Smooth muscle cell (in vitro differentiated cells): ENCODE data around the gene OR2A14. TPM values are rescaled to one million over a fixed set of nuclear protein-coding genes. Genes with fewer than 3 reads are reported as not detected.

Experiments
- DNase-seq: peaks from one replicate; lab custom pipeline; 2025; ENCODE audit not compliant: unreplicated experiment; lab: John Stamatoyannopoulos, UW
- H2AFZ ChIP-seq: fragments of 200-600 bp; sonication (generic); 2 replicates; pipeline ENCODE4 v1.6.0; 2016; ENCODE audit warnings: antibody characterized with exemption, low read depth, mild to moderate bottlenecking
- H3F3A ChIP-seq: fragments of 200-600 bp; sonication (generic); 2 replicates; pipeline ENCODE4 v1.6.0; 2017; ENCODE audit warnings: antibody characterized with exemption, low read depth
- H3K27ac ChIP-seq: fragments of 200-600 bp; sonication (generic); 2 replicates; pipeline ENCODE4 v1.5.1; 2016; ENCODE audit warnings: low read depth, mild to moderate bottlenecking
- H3K27me3 ChIP-seq: fragments of 200-600 bp; sonication (generic); 2 replicates; pipeline ENCODE4 v1.6.1; 2016; ENCODE audit warnings: low read depth, mild to moderate bottlenecking
- H3K36me3 ChIP-seq: fragments of 200-600 bp; sonication (generic); 2 replicates; pipeline ENCODE4 v1.5.1; 2016; ENCODE audit warnings: low read depth
- H3K4me1 ChIP-seq: fragments of 200-600 bp; sonication (generic); 2 replicates; pipeline ENCODE4 v1.5.1; 2016; ENCODE audit warnings: low read depth
- H3K4me2 ChIP-seq: fragments of 200-600 bp; sonication (generic); 2 replicates; pipeline ENCODE4 v1.6.0; 2016; ENCODE audit warnings: mild to moderate bottlenecking
- H3K4me3 ChIP-seq: fragments of 200-600 bp; sonication (generic); 2 replicates; pipeline ENCODE4 v1.5.1; 2016; ENCODE audit warnings: mild to moderate bottlenecking
- H3K79me2 ChIP-seq: fragments of 200-600 bp; sonication (generic); 2 replicates; pipeline ENCODE4 v1.6.0; 2016; ENCODE audit warnings: low read depth, mild to moderate bottlenecking
- H3K9ac ChIP-seq: fragments of 200-600 bp; sonication (generic); 2 replicates; pipeline ENCODE4 v1.6.0; 2016; ENCODE audit warnings: low read depth
- H3K9me3 ChIP-seq: fragments of 200-600 bp; sonication (generic); replicated peaks from 2 replicates; pipeline ENCODE4 v1.5.1; 2016; ENCODE audit warnings: low read depth
- H4K20me1 ChIP-seq: fragments of 200-600 bp; sonication (generic); 2 replicates; pipeline ENCODE4 v1.6.0; 2016; ENCODE audit warnings: low read depth
- WGBS: methylation state at CpG from one replicate; pipeline ENCODE4 v1.1.7; 2016; ENCODE audit warnings: low lambda C conversion rate; 5-methylcytosine and 5-hydroxymethylcytosine counted together
- polyA plus RNA-seq: library from polyadenylated mRNA; unstranded; fragments of >200 nt; fragmentation: Nextera tagmentation; extraction: Ambion mirVana; gene quantifications from 2 replicates; pipeline ENCODE4 v1.2.1, GENCODE V29; 2016
- total RNA-seq: library from RNA; depleted of rRNA; stranded (reverse); fragments of >200 nt; gene quantifications from 2 replicates; pipeline ENCODE4 v1.2.3, GENCODE V29; 2014
- TF ChIP-seq, protein P1 (sequence below): fragments of 200-600 bp; sonication (generic); IDR thresholded peaks from 2 replicates; pipeline ENCODE4 v1.5.1; 2017; ENCODE audit warnings: borderline replicate concordance, mild to moderate bottlenecking, antibody characterized with exemption; ENCODE audit not compliant: insufficient read depth, poor library complexity, severe bottlenecking

OR2A14 gene
- total and polyA plus RNA-seq, 2 experiments from 2014 or later: not detected

DNA sequence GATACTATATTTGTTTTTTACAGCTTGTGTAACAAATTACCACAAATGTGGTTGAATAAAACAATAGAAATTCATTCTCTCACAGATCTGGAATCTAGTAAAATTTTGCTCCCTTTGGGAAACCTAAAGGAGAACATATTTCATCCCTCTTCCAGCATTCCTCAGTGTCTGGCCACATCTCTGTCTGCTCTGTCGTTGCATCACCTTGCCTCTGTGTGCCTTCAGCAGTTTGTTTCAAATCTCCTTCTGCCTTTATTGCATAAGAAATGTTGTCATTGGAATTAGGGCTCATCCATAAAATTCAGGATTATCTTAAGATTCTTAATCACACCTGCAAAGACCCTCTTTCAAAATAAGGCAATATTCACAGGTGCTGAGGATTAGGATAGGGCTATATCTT lies 14.5 kb downstream of the OR2A14 start:
- H3K9me3 ChIP-seq: no peaks in the 10 kb centered on the region
- H3K9ac ChIP-seq: no peak overlapping the region
- no peaks in the 10 kb centered on the region for H4K20me1 ChIP-seq
- no peaks in the 10 kb centered on the region for H3K4me1 ChIP-seq
- DNase-seq: no peak
- H3F3A ChIP-seq: no peaks in the 10 kb centered on the region
- H3K27me3 ChIP-seq: peaks cover 3% of the 10 kb centered on the region
- no peak overlapping the region for H3K27ac ChIP-seq
- no peak overlapping the region for H3K4me2 ChIP-seq
- H3K79me2 ChIP-seq: no peaks in the 10 kb centered on the region
- H2AFZ ChIP-seq: no peak overlapping the region
- TF ChIP-seq, protein P1, sequence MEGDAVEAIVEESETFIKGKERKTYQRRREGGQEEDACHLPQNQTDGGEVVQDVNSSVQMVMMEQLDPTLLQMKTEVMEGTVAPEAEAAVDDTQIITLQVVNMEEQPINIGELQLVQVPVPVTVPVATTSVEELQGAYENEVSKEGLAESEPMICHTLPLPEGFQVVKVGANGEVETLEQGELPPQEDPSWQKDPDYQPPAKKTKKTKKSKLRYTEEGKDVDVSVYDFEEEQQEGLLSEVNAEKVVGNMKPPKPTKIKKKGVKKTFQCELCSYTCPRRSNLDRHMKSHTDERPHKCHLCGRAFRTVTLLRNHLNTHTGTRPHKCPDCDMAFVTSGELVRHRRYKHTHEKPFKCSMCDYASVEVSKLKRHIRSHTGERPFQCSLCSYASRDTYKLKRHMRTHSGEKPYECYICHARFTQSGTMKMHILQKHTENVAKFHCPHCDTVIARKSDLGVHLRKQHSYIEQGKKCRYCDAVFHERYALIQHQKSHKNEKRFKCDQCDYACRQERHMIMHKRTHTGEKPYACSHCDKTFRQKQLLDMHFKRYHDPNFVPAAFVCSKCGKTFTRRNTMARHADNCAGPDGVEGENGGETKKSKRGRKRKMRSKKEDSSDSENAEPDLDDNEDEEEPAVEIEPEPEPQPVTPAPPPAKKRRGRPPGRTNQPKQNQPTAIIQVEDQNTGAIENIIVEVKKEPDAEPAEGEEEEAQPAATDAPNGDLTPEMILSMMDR: no peak
- no peak overlapping the region for H3K4me3 ChIP-seq
- 61% methylated on average over 1 of the region's 1 CpG for WGBS
- no peaks in the 10 kb centered on the region for H3K36me3 ChIP-seq

DNA sequence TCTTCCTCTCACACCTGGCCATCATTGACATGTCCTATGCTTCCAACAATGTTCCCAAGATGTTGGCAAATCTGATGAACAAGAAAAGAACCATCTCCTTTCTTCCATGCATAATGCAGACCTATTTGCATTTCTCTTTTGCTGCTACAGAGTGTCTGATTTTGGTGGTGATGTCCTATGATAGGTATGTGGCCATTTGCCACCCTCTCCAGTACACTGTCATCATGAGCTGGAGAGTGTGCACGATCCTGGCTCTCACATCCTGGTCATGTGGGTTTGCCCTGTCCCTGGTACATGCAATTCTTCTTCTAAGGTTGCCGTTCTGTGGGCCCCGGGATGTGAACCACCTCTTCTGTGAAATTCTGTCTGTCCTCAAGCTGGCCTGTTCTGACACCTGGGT lies 19.2 kb downstream of the OR2A14 start:
- Histone ChIP-seq H3K79me2 (no peaks in the 10 kb centered on the region), H3K4me3 (no peak overlapping the region), H3K27me3 (no peaks in the 10 kb centered on the region), H2AFZ (no peak overlapping the region), H3K27ac (no peak overlapping the region), H3K4me2 (no peak overlapping the region), H3K9ac (no peak overlapping the region), H3K9me3 (no peaks in the 10 kb centered on the region), H4K20me1 (no peaks in the 10 kb centered on the region), H3K36me3 (no peaks in the 10 kb centered on the region), H3F3A (no peaks in the 10 kb centered on the region), H3K4me1 (no peaks in the 10 kb centered on the region)
- no peak for DNase-seq
- WGBS: 81% methylated on average over 3 of the region's 3 CpGs
- TF ChIP-seq, protein P1: no peak

DNA sequence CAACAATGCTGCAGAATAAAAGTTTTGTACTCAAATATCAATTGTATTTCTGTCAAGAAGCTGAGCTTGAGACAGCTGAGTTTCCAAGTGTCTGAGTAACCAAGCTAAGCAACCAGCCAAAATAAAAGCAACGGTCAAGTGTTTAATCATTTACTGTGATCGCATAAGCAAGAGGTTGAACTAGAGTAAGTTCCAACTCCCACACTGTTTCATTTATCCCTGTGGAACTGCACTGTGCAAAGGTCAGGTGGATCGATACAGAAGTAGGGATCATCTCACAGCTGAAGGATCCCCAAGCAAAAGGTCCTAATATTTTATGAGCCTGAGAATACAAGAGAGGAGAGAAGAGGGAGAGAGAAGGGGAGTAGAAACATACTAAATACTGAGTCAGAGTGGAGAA lies 21.4 kb downstream of the OR2A14 start:
- Histone ChIP-seq H2AFZ (no peak overlapping the region), H3K9me3 (peaks cover 5% of the 10 kb centered on the region), H3K27me3 (no peaks in the 10 kb centered on the region), H3K27ac (no peak overlapping the region), H3F3A (no peaks in the 10 kb centered on the region), H3K4me1 (no peaks in the 10 kb centered on the region), H3K4me3 (no peak overlapping the region), H4K20me1 (no peaks in the 10 kb centered on the region), H3K79me2 (no peaks in the 10 kb centered on the region), H3K36me3 (peaks cover 3% of the 10 kb centered on the region), H3K4me2 (no peak overlapping the region), H3K9ac (no peak overlapping the region)
- WGBS: 95% methylated on average over 3 of the region's 3 CpGs
- DNase-seq: no peak
- TF ChIP-seq, protein P1: no peak

DNA sequence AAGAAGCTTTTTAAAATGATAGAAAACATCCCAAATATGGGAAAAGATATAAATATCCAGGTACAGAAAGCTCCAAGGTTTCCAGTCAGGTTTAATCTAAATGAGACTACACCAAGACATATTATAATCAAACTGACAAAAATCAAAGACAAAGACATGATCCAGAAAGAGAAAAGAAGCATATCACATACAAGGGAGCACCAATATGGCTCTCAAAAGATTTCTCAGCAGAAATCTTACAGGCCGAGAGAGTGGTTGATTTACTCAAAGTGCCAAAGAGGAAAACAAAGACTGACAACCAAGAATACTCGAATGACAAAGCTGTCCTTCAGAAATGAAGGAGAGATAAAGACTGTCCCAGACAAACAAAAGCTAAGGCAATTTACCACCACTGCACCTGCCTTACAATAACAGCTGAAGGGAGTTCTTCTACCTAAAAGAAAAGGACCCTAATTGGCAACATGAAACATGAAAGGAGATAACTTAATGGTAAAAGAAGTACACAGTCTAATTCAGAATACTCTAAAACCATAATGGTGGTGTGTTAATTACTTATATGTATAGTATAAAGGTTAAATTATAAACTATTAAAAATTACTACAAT lies 25.4 kb downstream of the OR2A14 start:
- H3K9me3 ChIP-seq: peaks cover 17% of the 10 kb centered on the region
- H2AFZ ChIP-seq: no peak overlapping the region
- H3K4me2 ChIP-seq: no peak overlapping the region
- no peak for DNase-seq
- H4K20me1 ChIP-seq: no peaks in the 10 kb centered on the region
- H3K9ac ChIP-seq: no peak overlapping the region
- WGBS: 84% methylated on average over 2 of the region's 2 CpGs
- no peaks in the 10 kb centered on the region for H3K4me1 ChIP-seq
- H3K36me3 ChIP-seq: peaks cover 7% of the 10 kb centered on the region
- no peak overlapping the region for H3K4me3 ChIP-seq
- TF ChIP-seq, protein P1: no peak
- no peak overlapping the region for H3K27ac ChIP-seq
- H3F3A ChIP-seq: no peaks in the 10 kb centered on the region
- no peaks in the 10 kb centered on the region for H3K79me2 ChIP-seq
- no peaks in the 10 kb centered on the region for H3K27me3 ChIP-seq
